ENCODE results near the gene HOXA3. TPM values are rescaled to one million over a fixed set of nuclear protein-coding genes. Genes with fewer than 3 reads are reported as not detected.

The HOXA3 gene
- total RNA-seq, 4 donors from 2014 or later, result 5.5 to 19.9 (median 6.2) TPM

- Histone ChIP-seq H3K4me3 (no peak overlapping the region), H3K27me3 (peaks cover 99% of the 10 kb centered on the region)
These were observed 42.5 kb upstream of the HOXA3 start for GRCh38 chr7:27194686-27195379.

DNA sequence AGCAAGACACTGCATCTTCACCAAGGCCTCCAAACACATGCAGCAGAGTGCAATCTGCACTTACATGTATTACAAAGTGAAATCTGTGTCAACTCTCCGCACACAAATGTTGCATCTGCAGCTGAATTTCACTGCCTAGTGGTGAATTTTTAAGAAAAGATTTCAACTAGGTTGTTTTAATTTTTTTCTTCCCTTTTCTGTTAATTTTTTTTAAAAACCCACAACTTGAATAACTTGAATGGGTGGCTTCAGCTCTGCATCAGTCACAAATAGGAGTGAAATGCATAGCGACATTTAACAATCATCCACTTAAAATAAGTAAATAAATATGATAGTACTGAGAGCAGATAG, 41.6 kb upstream of the HOXA3 start:
- Histone ChIP-seq H3K27me3 (peaks cover 100% of the 10 kb centered on the region), H3K27ac (no peak overlapping the region), H3K4me3 (no peak overlapping the region), H3K9me3 (no peaks in the 10 kb centered on the region), H3K36me3 (no peaks in the 10 kb centered on the region), H3K4me1 (peaks cover 36% of the 10 kb centered on the region)
- DNase-seq (ENCODE audit: low spot score in 2 of 2), result no peak
- whole genome bisulfite sequencing, result 80% methylated on average over 2 of the region's 2 CpGs
- TF ChIP-seq, protein P1, sequence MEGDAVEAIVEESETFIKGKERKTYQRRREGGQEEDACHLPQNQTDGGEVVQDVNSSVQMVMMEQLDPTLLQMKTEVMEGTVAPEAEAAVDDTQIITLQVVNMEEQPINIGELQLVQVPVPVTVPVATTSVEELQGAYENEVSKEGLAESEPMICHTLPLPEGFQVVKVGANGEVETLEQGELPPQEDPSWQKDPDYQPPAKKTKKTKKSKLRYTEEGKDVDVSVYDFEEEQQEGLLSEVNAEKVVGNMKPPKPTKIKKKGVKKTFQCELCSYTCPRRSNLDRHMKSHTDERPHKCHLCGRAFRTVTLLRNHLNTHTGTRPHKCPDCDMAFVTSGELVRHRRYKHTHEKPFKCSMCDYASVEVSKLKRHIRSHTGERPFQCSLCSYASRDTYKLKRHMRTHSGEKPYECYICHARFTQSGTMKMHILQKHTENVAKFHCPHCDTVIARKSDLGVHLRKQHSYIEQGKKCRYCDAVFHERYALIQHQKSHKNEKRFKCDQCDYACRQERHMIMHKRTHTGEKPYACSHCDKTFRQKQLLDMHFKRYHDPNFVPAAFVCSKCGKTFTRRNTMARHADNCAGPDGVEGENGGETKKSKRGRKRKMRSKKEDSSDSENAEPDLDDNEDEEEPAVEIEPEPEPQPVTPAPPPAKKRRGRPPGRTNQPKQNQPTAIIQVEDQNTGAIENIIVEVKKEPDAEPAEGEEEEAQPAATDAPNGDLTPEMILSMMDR (IDR thresholded peaks at IDR 0.05), result no peak
- TF ChIP-seq EP300 (IDR thresholded peaks at IDR 0.05) (no peak), POLR2AphosphoS5 (IDR thresholded peaks at IDR 0.05) (no peak), POLR2A (IDR thresholded peaks at IDR 0.05) (no peak)

More at GRCh38 chr7:27194686-27195379, 42.5 kb upstream of the HOXA3 start:
- 67% methylated on average over 9 of the region's 9 CpGs for WGBS
- Histone ChIP-seq H3K27ac (no peak overlapping the region), H3K4me1 (peaks cover 37% of the 10 kb centered on the region), H3K9me3 (no peaks in the 10 kb centered on the region), H3K36me3 (no peaks in the 10 kb centered on the region)
- peak; percentile 20 to 31 for DNase-seq (ENCODE audit: low spot score in 2 of 2)
- TF ChIP-seq POLR2A (IDR thresholded peaks at IDR 0.05) (no peak), POLR2AphosphoS5 (IDR thresholded peaks at IDR 0.05) (no peak), EP300 (IDR thresholded peaks at IDR 0.05) (no peak)
- TF ChIP-seq, protein P1 (IDR thresholded peaks at IDR 0.05), result no peak

DNA sequence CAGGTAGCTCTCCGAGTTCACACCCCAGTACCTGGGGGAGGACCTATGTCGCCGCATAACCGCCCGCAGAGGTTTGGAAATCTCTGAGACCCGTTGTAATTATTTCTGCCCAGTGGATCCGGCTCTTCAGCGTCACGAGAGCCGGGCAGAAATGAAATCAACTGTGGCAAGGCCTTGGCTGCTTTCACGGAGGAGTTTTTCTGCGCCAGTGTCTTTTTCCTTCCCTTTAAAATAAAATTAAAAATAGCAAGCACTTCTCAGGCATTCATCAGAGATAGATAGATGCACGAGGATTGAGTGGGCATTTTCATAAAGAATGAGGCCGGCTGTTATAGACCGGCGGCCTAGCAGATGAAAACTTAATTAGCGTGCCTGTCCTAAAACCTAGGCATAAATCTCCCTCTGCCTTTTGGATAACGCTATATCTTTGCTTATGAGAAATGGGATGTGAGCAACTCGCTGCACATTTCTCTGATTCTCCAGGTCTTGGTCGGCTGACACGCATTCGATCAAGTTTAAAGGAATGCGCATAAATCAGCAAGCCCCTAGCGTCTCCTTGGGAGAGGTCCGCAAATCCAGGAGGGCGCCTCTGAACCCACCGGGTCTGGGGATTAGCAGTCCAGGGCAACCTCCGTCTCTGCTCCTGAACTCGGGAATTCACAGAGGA, 41.1 kb upstream of the HOXA3 start:
- H3K27me3 ChIP-seq, result peaks cover 100% of the 10 kb centered on the region
- H3K4me1 ChIP-seq, result peaks cover 36% of the 10 kb centered on the region
- DNase-seq (ENCODE audit: low spot score in 2 of 2), result peak; percentile 44 to 76

DNA sequence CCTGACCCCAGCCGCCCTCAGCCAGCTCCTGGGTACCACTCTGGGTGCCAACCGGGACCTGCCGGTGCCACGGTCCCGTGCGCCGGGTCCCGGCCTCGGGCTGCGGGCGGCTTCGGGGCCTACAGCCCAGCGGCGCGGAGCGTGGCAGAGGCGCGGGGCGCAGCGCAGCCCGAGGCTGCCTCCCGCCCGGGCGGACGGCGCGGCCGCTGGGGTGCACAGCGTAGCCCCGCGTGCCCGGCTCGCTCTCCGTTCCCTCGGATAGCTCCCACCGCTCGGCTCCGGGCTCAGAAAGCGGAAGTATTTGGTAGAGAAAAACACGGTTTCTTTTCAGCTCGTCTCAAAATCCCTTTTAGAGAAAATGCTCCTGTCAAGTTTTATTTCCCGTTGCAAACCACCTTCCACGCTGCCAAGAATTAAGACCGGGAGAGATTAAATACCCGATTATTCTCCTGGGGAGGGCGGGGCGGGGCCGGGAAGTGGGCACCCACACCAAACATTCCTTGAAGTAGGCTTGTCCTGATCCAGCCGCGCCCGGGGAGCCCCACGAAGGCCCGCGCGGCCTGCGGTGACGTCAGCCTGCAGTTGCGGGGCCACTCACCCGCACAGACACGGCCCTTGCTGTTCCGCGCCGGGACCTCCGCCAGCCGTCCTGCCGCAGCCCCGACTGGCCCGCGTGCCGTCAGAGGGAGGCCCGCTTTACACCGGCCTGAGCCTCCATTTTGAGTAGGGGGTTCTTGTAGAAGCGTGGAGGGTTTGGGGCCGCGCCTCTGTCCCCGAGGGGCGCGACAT, 40.4 kb upstream of the HOXA3 start:
- Histone ChIP-seq H3K27me3 (peaks cover 100% of the 10 kb centered on the region), H3K9me3 (no peaks in the 10 kb centered on the region), H3K36me3 (no peaks in the 10 kb centered on the region), H3K4me1 (peaks cover 36% of the 10 kb centered on the region), H3K27ac (no peak overlapping the region), H3K4me3 (peak overlapping the region; percentile 45)
- peak; percentile 62 to 79 for DNase-seq (ENCODE audit: low spot score in 2 of 2)
- TF ChIP-seq, protein P1 (IDR thresholded peaks at IDR 0.05), result no peak
- TF ChIP-seq EP300 (IDR thresholded peaks at IDR 0.05) (no peak), POLR2AphosphoS5 (IDR thresholded peaks at IDR 0.05) (no peak), POLR2A (IDR thresholded peaks at IDR 0.05) (no peak)
- 8% methylated on average over 54 of the region's 78 CpGs for WGBS

More for the DNA sequence above, 41.1 kb upstream of the HOXA3 start:
- Histone ChIP-seq H3K9me3 (no peaks in the 10 kb centered on the region), H3K4me3 (peak overlapping the region; percentile 45), H3K36me3 (no peaks in the 10 kb centered on the region), H3K27ac (no peak overlapping the region)
- TF ChIP-seq, protein P1 (IDR thresholded peaks at IDR 0.05), result no peak
- TF ChIP-seq EP300 (IDR thresholded peaks at IDR 0.05), result no peak
- TF ChIP-seq POLR2AphosphoS5 (IDR thresholded peaks at IDR 0.05), result no peak
- TF ChIP-seq POLR2A (IDR thresholded peaks at IDR 0.05), result no peak
- 61% methylated on average over 29 of the region's 29 CpGs for WGBS
